Measurements from ENCODE around the gene TRIM54. TPM values are rescaled to one million over a fixed set of nuclear protein-coding genes. Genes with fewer than 3 reads are reported as not detected.
A peak's percentile ranks its signal among the peaks of the same experiment; 100 is the strongest.

The TRIM54 gene
- total RNA-seq, 1 experiment from 2014 or later = 2.0 TPM

DNA sequence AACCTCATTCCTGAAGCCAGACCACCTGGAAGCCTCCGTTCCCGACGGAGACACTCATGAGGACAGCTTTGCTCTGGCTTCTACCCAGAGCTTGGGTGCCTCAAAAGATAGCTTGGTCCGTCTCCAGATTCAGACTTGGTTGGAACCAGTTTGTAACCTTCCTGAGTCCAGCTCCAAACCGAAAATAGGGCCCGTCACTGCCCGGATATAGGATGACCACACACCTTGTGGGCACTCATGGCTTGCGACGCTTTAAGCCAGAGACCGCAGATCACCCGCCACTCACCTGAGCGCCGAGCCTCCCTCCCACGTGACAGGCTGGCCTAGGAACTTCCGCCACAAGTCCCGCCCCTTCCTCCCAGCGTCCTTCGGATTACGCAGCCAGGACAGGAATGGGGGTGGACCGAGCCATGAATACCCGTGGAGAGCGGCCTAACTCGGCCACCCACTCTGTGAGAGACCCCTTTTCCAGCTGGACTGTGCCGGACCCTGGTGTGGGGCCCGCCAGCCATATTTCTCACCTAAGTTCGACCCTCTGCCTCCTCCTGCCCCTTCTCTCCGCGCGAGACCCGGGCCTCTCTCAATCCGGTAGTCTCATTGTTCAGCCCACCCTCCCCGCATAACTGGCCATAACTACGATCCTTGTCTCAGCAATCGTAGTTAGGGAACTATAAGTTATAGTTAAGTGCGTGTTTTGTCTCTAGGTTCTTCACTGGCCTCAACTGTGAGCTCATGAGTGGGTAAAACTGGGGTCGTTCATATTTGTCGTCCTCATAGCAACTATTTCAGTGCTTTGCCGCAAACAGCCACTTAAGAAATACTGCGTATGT, 40.8 kb downstream of the TRIM54 start, which contains the start of gene MPV17:
Gene MPV17 (minus strand): TSS at position 332 of the 830 bp plus-strand sequence. CDS start 580 bp downstream, outside the sequence.
- peaks cover 15% of the 10 kb centered on the region for H3K79me2 ChIP-seq (ENCODE audit: insufficient read depth, low read length)
- peak within 1 kb of the TSS; percentile 85 to 90 for H3K4me3 ChIP-seq (replicated peaks in 1 of 2; ENCODE audit: low read depth in 1 of 2, low read length in 2 of 2)
- CTCF ChIA-PET = interaction anchor here (1.2 to 1.3 kb wide), 2 partner anchors 20 to 43 kb away, joined by 4 to 5 read pairs; no protein-coding TSS in a partner anchor
- no peaks in the 10 kb centered on the region for H4K20me1 ChIP-seq (ENCODE audit: insufficient read depth)
- intact Hi-C loops (cut with micrococcal nuclease) = loop anchor here (1.0 to 5.0 kb wide), 3 partner anchors 34 to 61 kb away; partner anchors contain the start of genes EIF2B4, SLC30A3 and SNX17
- POLR2A ChIA-PET = interaction anchor here (1.3 kb wide), 1 partner anchor 47 kb away, joined by 4 read pairs; the partner anchor contains the start of gene EIF2B4
- BruUV-seq (replicated peaks) = TSS peak; percentile 93
- TF ChIP-seq YY1 (IDR thresholded peaks at IDR 0.05; ENCODE audit: extremely low read depth, insufficient replicate concordance, low read depth, low read length) (peak; percentile 62), EZH2 (IDR thresholded peaks at IDR 0.05) (no peak), CBX3 (IDR thresholded peaks at IDR 0.05; ENCODE audit: low read depth) (no peak), EGR1 (IDR thresholded peaks at IDR 0.05; ENCODE audit: low read depth) (peak; percentile 57; the same call in 1 of the 2 replicates), POLR2AphosphoS5 (IDR thresholded peaks at IDR 0.05; ENCODE audit: low read depth, low read length) (peak; percentile 96), ZNF274 (IDR thresholded peaks at IDR 0.05; ENCODE audit: low read depth, low read length) (no peak), ELF1 (IDR thresholded peaks at IDR 0.05; ENCODE audit: borderline replicate concordance, low read depth) (no peak; the same call in 1 of the 2 replicates), TCF7L2 (IDR thresholded peaks at IDR 0.05; ENCODE audit: borderline replicate concordance, extremely low read depth, insufficient read depth, insufficient read length) (no peak), FOSL1 (IDR thresholded peaks at IDR 0.05; ENCODE audit: low read depth) (no peak), SP1 (IDR thresholded peaks at IDR 0.05; ENCODE audit: low read depth) (peak; percentile 80), SIN3A (IDR thresholded peaks at IDR 0.05; ENCODE audit: low read depth) (peak; percentile 83), ZFX (IDR thresholded peaks at IDR 0.05) (peak; percentile 79), POLR2A (IDR thresholded peaks at IDR 0.05; ENCODE audit: borderline replicate concordance, extremely low read depth, insufficient read depth, insufficient read length) (peak; percentile 84)
- TF ChIP-seq, protein P1, sequence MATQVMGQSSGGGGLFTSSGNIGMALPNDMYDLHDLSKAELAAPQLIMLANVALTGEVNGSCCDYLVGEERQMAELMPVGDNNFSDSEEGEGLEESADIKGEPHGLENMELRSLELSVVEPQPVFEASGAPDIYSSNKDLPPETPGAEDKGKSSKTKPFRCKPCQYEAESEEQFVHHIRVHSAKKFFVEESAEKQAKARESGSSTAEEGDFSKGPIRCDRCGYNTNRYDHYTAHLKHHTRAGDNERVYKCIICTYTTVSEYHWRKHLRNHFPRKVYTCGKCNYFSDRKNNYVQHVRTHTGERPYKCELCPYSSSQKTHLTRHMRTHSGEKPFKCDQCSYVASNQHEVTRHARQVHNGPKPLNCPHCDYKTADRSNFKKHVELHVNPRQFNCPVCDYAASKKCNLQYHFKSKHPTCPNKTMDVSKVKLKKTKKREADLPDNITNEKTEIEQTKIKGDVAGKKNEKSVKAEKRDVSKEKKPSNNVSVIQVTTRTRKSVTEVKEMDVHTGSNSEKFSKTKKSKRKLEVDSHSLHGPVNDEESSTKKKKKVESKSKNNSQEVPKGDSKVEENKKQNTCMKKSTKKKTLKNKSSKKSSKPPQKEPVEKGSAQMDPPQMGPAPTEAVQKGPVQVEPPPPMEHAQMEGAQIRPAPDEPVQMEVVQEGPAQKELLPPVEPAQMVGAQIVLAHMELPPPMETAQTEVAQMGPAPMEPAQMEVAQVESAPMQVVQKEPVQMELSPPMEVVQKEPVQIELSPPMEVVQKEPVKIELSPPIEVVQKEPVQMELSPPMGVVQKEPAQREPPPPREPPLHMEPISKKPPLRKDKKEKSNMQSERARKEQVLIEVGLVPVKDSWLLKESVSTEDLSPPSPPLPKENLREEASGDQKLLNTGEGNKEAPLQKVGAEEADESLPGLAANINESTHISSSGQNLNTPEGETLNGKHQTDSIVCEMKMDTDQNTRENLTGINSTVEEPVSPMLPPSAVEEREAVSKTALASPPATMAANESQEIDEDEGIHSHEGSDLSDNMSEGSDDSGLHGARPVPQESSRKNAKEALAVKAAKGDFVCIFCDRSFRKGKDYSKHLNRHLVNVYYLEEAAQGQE (IDR thresholded peaks at IDR 0.05; ENCODE audit: low read depth) = no peak
- TF ChIP-seq, protein P2, sequence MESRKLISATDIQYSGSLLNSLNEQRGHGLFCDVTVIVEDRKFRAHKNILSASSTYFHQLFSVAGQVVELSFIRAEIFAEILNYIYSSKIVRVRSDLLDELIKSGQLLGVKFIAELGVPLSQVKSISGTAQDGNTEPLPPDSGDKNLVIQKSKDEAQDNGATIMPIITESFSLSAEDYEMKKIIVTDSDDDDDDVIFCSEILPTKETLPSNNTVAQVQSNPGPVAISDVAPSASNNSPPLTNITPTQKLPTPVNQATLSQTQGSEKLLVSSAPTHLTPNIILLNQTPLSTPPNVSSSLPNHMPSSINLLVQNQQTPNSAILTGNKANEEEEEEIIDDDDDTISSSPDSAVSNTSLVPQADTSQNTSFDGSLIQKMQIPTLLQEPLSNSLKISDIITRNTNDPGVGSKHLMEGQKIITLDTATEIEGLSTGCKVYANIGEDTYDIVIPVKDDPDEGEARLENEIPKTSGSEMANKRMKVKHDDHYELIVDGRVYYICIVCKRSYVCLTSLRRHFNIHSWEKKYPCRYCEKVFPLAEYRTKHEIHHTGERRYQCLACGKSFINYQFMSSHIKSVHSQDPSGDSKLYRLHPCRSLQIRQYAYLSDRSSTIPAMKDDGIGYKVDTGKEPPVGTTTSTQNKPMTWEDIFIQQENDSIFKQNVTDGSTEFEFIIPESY (IDR thresholded peaks at IDR 0.05; ENCODE audit: extremely low read depth, insufficient replicate concordance, low read length) = peak; percentile 43
- TF ChIP-seq, protein P3, sequence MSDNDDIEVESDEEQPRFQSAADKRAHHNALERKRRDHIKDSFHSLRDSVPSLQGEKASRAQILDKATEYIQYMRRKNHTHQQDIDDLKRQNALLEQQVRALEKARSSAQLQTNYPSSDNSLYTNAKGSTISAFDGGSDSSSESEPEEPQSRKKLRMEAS (IDR thresholded peaks at IDR 0.05) = peak; percentile 95
- peak; percentile 82 for ATAC-seq
- H3K4me2 ChIP-seq (ENCODE audit: low read length) = peak within 1 kb of the TSS; percentile 87
- DNase-seq (ENCODE audit: low read depth, low spot score) = peak; percentile 88
- RAD21 ChIA-PET (ENCODE audit: low non-redundant PET in 1 of 2, low total read pairs in 2 of 2, uncharacterized antibody in 2 of 2, unreplicated experiment in 2 of 2) = no interaction called here
- no peaks in the 10 kb centered on the region for H3K9me2 ChIP-seq (ENCODE audit: insufficient read depth)
- H3K36me3 ChIP-seq (ENCODE audit: control insufficient read depth in 1 of 2, insufficient read depth in 2 of 2, low read length in 2 of 2) = peaks cover 4 to 9% of the 10 kb centered on the region in 2 experiments; a peak in 2 of 4 replicates
- no peak within 1 kb of the TSS for H2AFZ ChIP-seq (ENCODE audit: low read depth, low read length, poor library complexity, severe bottlenecking)
- no peaks in the 10 kb centered on the region for H3K27me3 ChIP-seq (ENCODE audit: insufficient read depth, low read length)
- peak within 1 kb of the TSS; percentile 90 for H3K27ac ChIP-seq (ENCODE audit: low read depth, low read length)
- H3K9me3 ChIP-seq (ENCODE audit: control insufficient read depth in 1 of 2, insufficient read depth in 1 of 2, low read depth in 1 of 2, low read length in 2 of 2) = no peaks in the 10 kb centered on the region
- peak within 1 kb of the TSS; percentile 92 for H3K9ac ChIP-seq (ENCODE audit: low read length)
- H3K4me1 ChIP-seq (ENCODE audit: control insufficient read depth in 1 of 2, insufficient read depth in 2 of 2, low read length in 2 of 2) = peaks cover 24 to 40% of the 10 kb centered on the region in 2 experiments

Data from HCT116 (cell line).